ENCODE data around the gene PERM1. TPM values are rescaled to one million over a fixed set of nuclear protein-coding genes. Genes with fewer than 3 reads are reported as not detected.
"Not testable (repeated sequence)": the region's sequence is repeated elsewhere in the genome, so short reads cannot be mapped to it uniquely, and the experiment has no call there.

The PERM1 gene
- total and polyA plus RNA-seq, 9 donors = 0.86 to 3.1 (median 1.9) TPM

- Histone ChIP-seq H3K4me3 (ENCODE audit: low read length) (no peak overlapping the region), H3K27ac (ENCODE audit: low read length) (no peak overlapping the region), H3K36me3 (ENCODE audit: control insufficient read depth, insufficient read depth, low read length) (peaks cover 74% of the 10 kb centered on the region), H3K27me3 (ENCODE audit: control insufficient read depth, insufficient read depth, low read length) (peaks cover 12% of the 10 kb centered on the region), H3K4me1 (ENCODE audit: control insufficient read depth, insufficient read depth, low read length) (peaks cover 22% of the 10 kb centered on the region), H3K9me3 (replicated peaks; ENCODE audit: control insufficient read depth, low read depth, low read length) (no peaks in the 10 kb centered on the region)
- DNase-seq = no peak
- 82% methylated on average over 12 of the region's 15 CpGs for WGBS (ENCODE audit: insufficient coverage)
Observed at GRCh38 chr1:947958-948357, 33.9 kb downstream of the PERM1 start.

DNA sequence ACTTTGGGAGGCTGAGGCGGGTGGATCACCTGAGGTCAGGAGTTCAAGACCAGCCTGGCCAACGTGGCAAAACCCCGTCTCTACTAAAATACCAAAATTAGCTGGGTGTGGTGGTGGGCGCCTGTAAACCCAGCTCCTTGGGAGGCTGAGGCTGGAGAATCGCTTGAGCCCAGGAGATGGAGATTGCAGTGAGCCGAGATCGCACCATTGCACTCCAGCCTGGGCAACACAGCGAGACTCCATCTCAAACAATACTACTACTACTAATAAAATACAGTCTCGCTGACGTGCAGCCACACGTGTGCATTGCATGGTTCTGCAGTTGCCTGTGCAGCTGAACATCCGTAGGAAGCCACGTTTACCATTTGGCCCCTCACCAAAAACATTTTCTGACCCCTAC, 35.1 kb downstream of the PERM1 start:
- Histone ChIP-seq H3K27me3 (ENCODE audit: control insufficient read depth, insufficient read depth, low read length) (peaks cover 19% of the 10 kb centered on the region), H3K4me1 (ENCODE audit: control insufficient read depth, insufficient read depth, low read length) (peaks cover 30% of the 10 kb centered on the region), H3K36me3 (ENCODE audit: control insufficient read depth, insufficient read depth, low read length) (peaks cover 64% of the 10 kb centered on the region)
- WGBS (ENCODE audit: insufficient coverage) = 81% methylated on average over 8 of the region's 13 CpGs
- not testable (repeated sequence) for H3K9me3 ChIP-seq (replicated peaks; ENCODE audit: control insufficient read depth, low read depth, low read length); H3K4me3 ChIP-seq (ENCODE audit: low read length); DNase-seq; H3K27ac ChIP-seq (ENCODE audit: low read length)

- Histone ChIP-seq H3K9me3 (replicated peaks; ENCODE audit: control insufficient read depth, low read depth, low read length) (no peaks in the 10 kb centered on the region), H3K4me3 (ENCODE audit: low read length) (no peak overlapping the region), H3K27me3 (ENCODE audit: control insufficient read depth, insufficient read depth, low read length) (peaks cover 27% of the 10 kb centered on the region), H3K36me3 (ENCODE audit: control insufficient read depth, insufficient read depth, low read length) (peaks cover 55% of the 10 kb centered on the region), H3K4me1 (ENCODE audit: control insufficient read depth, insufficient read depth, low read length) (peaks cover 38% of the 10 kb centered on the region), H3K27ac (ENCODE audit: low read length) (no peak overlapping the region)
- WGBS (ENCODE audit: insufficient coverage) = 78% methylated on average over 28 of the region's 29 CpGs
- DNase-seq = no peak
Observed at GRCh38 chr1:945688-946556, 36.0 kb downstream of the PERM1 start.

GRCh38 chr1:944341-945325, 37.3 kb downstream of the PERM1 start:
- Histone ChIP-seq H3K9me3 (replicated peaks; ENCODE audit: control insufficient read depth, low read depth, low read length) (no peaks in the 10 kb centered on the region), H3K27me3 (ENCODE audit: control insufficient read depth, insufficient read depth, low read length) (peaks cover 38% of the 10 kb centered on the region), H3K4me1 (ENCODE audit: control insufficient read depth, insufficient read depth, low read length) (peaks cover 48% of the 10 kb centered on the region), H3K4me3 (ENCODE audit: low read length) (no peak overlapping the region), H3K36me3 (ENCODE audit: control insufficient read depth, insufficient read depth, low read length) (peaks cover 42% of the 10 kb centered on the region), H3K27ac (ENCODE audit: low read length) (peak overlapping the region; percentile 29)
- DNase-seq = peak; percentile 75
- WGBS (ENCODE audit: insufficient coverage) = 21% methylated on average over 16 of the region's 28 CpGs

GRCh38 chr1:943545-944340, 38.1 kb downstream of the PERM1 start:
- peak overlapping the region; percentile 29 for H3K27ac ChIP-seq (ENCODE audit: low read length)
- H3K27me3 ChIP-seq (ENCODE audit: control insufficient read depth, insufficient read depth, low read length) = peaks cover 47% of the 10 kb centered on the region
- peaks cover 56% of the 10 kb centered on the region for H3K4me1 ChIP-seq (ENCODE audit: control insufficient read depth, insufficient read depth, low read length)

GRCh38 chr1:942864-943533, 38.9 kb downstream of the PERM1 start:
- peaks cover 25% of the 10 kb centered on the region for H3K36me3 ChIP-seq (ENCODE audit: control insufficient read depth, insufficient read depth, low read length)
- H3K27me3 ChIP-seq (ENCODE audit: control insufficient read depth, insufficient read depth, low read length) = peaks cover 54% of the 10 kb centered on the region
- peak; percentile 64 for DNase-seq
- H3K9me3 ChIP-seq (replicated peaks; ENCODE audit: control insufficient read depth, low read depth, low read length) = no peaks in the 10 kb centered on the region
- H3K4me3 ChIP-seq (ENCODE audit: low read length) = no peak overlapping the region
- no peak overlapping the region for H3K27ac ChIP-seq (ENCODE audit: low read length)
- peaks cover 61% of the 10 kb centered on the region for H3K4me1 ChIP-seq (ENCODE audit: control insufficient read depth, insufficient read depth, low read length)
- WGBS (ENCODE audit: insufficient coverage) = 15% methylated on average over 16 of the region's 27 CpGs

More at GRCh38 chr1:943545-944340, 38.1 kb downstream of the PERM1 start:
- WGBS (ENCODE audit: insufficient coverage) = 79% methylated on average over 10 of the region's 27 CpGs
- Histone ChIP-seq H3K36me3 (ENCODE audit: control insufficient read depth, insufficient read depth, low read length) (peaks cover 33% of the 10 kb centered on the region), H3K9me3 (replicated peaks; ENCODE audit: control insufficient read depth, low read depth, low read length) (no peaks in the 10 kb centered on the region), H3K4me3 (ENCODE audit: low read length) (no peak overlapping the region)
- no peak for DNase-seq

DNA sequence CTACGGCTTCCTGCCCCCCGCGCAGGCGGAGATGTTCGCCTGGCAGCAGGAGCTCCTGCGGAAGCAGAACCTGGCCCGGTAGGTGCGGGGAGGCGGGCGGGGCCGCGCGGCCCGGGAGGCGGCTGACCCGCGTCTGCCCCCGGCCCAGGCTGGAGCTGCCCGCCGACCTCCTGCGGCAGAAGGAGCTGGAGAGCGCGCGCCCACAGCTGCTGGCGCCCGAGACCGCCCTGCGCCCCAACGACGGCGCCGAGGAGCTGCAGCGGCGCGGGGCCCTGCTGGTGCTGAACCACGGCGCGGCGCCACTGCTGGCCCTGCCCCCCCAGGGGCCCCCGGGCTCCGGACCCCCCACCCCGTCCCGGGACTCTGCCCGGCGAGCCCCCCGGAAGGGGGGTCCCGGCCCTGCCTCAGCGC, 39.5 kb downstream of the PERM1 start:
- H3K4me1 ChIP-seq (ENCODE audit: control insufficient read depth, insufficient read depth, low read length) = peaks cover 61% of the 10 kb centered on the region
- WGBS (ENCODE audit: insufficient coverage) = 1% methylated on average over 47 of the region's 48 CpGs

GRCh38 chr1:941588-942383, 40.1 kb downstream of the PERM1 start:
- peaks cover 66% of the 10 kb centered on the region for H3K27me3 ChIP-seq (ENCODE audit: control insufficient read depth, insufficient read depth, low read length)
- H3K27ac ChIP-seq (ENCODE audit: low read length) = no peak overlapping the region
- no peaks in the 10 kb centered on the region for H3K9me3 ChIP-seq (replicated peaks; ENCODE audit: control insufficient read depth, low read depth, low read length)
- peaks cover 61% of the 10 kb centered on the region for H3K4me1 ChIP-seq (ENCODE audit: control insufficient read depth, insufficient read depth, low read length)
- peak overlapping the region; percentile 15 for H3K4me3 ChIP-seq (ENCODE audit: low read length)
- H3K36me3 ChIP-seq (ENCODE audit: control insufficient read depth, insufficient read depth, low read length) = peaks cover 17% of the 10 kb centered on the region
- under 1% methylated on average over 93 of the region's 98 CpGs for WGBS (ENCODE audit: insufficient coverage)
- peak; percentile 92 for DNase-seq

More for the DNA sequence above, 39.5 kb downstream of the PERM1 start:
- no peaks in the 10 kb centered on the region for H3K9me3 ChIP-seq (replicated peaks; ENCODE audit: control insufficient read depth, low read depth, low read length)
- H3K4me3 ChIP-seq (ENCODE audit: low read length) = no peak overlapping the region
- H3K27ac ChIP-seq (ENCODE audit: low read length) = no peak overlapping the region
- H3K36me3 ChIP-seq (ENCODE audit: control insufficient read depth, insufficient read depth, low read length) = peaks cover 20% of the 10 kb centered on the region
- DNase-seq = no peak
- H3K27me3 ChIP-seq (ENCODE audit: control insufficient read depth, insufficient read depth, low read length) = peaks cover 60% of the 10 kb centered on the region

Measured in muscle of leg (tissue), 11 donors.